LNCAP (cell line): ENCODE data around the gene OR4C15.

Source experiments
- TF ChIP-seq, protein P1 (sequence below): fragments of 450-650 bp; IDR thresholded peaks from 2 replicates; pipeline ENCODE4 v1.5.1; 2017; ENCODE audit warnings: mild to moderate bottlenecking

The OR4C15 gene

DNA sequence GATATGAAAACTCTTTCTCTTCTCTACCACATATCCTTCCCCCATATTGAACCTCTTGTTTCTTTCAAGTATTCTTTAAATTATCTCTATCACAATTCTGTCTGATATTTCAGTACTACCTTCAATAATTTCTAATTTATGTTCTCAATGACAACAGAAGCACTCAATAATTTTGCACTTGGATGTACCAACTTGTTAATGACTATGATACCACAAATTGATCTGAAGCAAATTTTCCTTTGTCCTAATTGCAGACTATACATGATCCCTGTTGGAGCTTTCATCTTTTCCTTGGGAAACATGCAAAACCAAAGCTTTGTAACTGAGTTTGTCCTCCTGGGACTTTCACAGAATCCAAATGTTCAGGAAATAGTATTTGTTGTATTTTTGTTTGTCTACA, at the start of gene OR4C15:
Gene OR4C15, plus strand, starts transcription at position 301 of the 400 bp plus-strand sequence. Its CDS starts 0 bp downstream, at position 301.
- TF ChIP-seq, protein P1, sequence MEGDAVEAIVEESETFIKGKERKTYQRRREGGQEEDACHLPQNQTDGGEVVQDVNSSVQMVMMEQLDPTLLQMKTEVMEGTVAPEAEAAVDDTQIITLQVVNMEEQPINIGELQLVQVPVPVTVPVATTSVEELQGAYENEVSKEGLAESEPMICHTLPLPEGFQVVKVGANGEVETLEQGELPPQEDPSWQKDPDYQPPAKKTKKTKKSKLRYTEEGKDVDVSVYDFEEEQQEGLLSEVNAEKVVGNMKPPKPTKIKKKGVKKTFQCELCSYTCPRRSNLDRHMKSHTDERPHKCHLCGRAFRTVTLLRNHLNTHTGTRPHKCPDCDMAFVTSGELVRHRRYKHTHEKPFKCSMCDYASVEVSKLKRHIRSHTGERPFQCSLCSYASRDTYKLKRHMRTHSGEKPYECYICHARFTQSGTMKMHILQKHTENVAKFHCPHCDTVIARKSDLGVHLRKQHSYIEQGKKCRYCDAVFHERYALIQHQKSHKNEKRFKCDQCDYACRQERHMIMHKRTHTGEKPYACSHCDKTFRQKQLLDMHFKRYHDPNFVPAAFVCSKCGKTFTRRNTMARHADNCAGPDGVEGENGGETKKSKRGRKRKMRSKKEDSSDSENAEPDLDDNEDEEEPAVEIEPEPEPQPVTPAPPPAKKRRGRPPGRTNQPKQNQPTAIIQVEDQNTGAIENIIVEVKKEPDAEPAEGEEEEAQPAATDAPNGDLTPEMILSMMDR: no peak

DNA sequence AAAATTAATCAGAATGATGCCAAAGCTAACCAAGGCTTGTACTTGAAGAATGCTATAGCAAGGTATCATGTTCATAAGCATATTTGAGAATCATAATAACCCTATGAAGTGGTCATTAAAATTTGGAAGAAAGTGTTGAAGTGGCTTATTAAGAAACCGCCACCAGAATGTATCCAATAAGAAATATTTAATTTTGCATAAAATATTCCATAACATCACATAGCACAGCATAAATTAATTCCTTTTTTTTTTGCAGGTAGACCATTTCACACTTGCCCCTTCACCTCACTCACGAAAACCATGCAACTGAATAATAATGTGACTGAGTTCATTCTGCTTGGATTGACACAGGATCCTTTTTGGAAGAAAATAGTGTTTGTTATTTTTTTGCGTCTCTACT, 17.6 kb downstream of the OR4C15 start, which contains the start of gene OR4C16:
Gene OR4C16, plus strand, starts transcription at position 301 of the 400 bp plus-strand sequence. Its CDS starts 0 bp downstream, at position 301.
- TF ChIP-seq, protein P1: no peak

DNA sequence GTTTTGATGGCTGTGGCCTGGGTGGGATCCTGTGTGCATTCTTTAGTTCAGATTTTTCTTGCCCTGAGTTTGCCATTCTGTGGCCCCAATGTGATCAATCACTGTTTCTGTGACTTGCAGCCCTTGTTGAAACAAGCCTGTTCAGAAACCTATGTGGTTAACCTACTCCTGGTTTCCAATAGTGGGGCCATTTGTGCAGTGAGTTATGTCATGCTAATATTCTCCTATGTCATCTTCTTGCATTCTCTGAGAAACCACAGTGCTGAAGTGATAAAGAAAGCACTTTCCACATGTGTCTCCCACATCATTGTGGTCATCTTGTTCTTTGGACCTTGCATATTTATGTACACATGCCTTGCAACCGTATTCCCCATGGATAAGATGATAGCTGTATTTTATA, 18.3 kb downstream of the OR4C15 start:
- TF ChIP-seq, protein P1: no peak
